H1 (cell line): ENCODE measurements around the gene SPI1.

Source experiments
- EP300 ChIP-seq, 2 experiments: IDR thresholded peaks; 1 replicate in 1 of 2; 2 replicates in 1 of 2; pipeline ENCODE4 v1.6.1; 2011 to 2012; ENCODE audit warnings: low read depth in 2 of 2, low read length in 2 of 2, mild to moderate bottlenecking in 2 of 2, borderline replicate concordance in 1 of 2, inconsistent platforms in 1 of 2, moderate library complexity in 1 of 2
- EZH2 ChIP-seq: fragments of 200-600 bp; sonication (generic); IDR thresholded peaks from 2 replicates; pipeline ENCODE4 v1.7.1; 2012; ENCODE audit warnings: low read depth, mild to moderate bottlenecking, moderate library complexity, low read length, inconsistent platforms; ENCODE audit not compliant: severe bottlenecking
- MAFK ChIP-seq: IDR thresholded peaks from 2 replicates; pipeline ENCODE4 v1.6.1; 2012; ENCODE audit warnings: low read depth, mild to moderate bottlenecking, improper control_type of control experiment, low read length
- POLR2A ChIP-seq, 2 experiments: IDR thresholded peaks; 1 replicate in 1 of 2; 2 replicates in 1 of 2; pipeline ENCODE4 v1.6.1; 2011; ENCODE audit warnings: low read depth in 2 of 2, low read length in 2 of 2, mild to moderate bottlenecking in 2 of 2; ENCODE audit errors: control extremely low read depth in 1 of 2
- ZNF274 ChIP-seq: IDR thresholded peaks from 2 replicates; pipeline ENCODE4 v1.7.0; 2012; ENCODE audit warnings: low read length, borderline replicate concordance; ENCODE audit errors: extremely low read depth
- TF ChIP-seq, protein P1 (sequence below), 3 experiments: IDR thresholded peaks; 1 replicate in 2 of 3; 2 replicates in 1 of 3; pipeline versions ENCODE4 v1.5.1 to v1.6.1; 2011; ENCODE audit warnings: low read length in 3 of 3, mild to moderate bottlenecking in 3 of 3, inconsistent platforms in 2 of 3, low read depth in 1 of 3, moderate library complexity in 1 of 3; ENCODE audit not compliant: insufficient read depth in 1 of 3; ENCODE audit errors: control extremely low read depth in 1 of 3
- TF ChIP-seq, protein P2 (sequence below): IDR thresholded peaks from 2 replicates; pipeline ENCODE4 v1.6.1; 2011; ENCODE audit warnings: low read length, improper control_type of control experiment
- TF ChIP-seq, protein P3 (sequence below): IDR thresholded peaks from 2 replicates; pipeline ENCODE4 v1.6.1; 2012; ENCODE audit warnings: low read length, inconsistent platforms

DNA sequence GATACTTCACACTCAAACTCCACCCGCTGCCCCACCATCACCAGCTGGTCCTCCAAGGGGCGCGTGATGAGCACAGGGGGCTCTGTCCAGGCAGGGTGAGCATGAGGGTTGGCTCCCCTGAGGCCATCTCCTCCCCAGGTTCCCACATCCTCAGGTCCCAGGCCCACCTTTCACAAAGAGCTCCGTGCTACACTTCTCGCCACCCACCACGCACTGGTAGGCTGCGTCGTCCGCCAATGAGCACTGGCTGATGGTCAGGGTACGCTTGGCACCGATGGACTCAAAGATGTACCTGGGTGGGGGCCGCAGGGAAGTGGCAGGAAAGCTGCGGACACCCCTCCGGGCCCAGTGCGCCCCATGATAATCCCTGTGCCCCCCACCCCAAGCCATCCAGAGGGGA, 35.5 kb downstream of the SPI1 start:
- TF ChIP-seq EZH2 (no peak), EP300 (IDR thresholded peaks at IDR 0.05; ENCODE audit: borderline replicate concordance in 1 of 2, low read depth in 2 of 2, low read length in 2 of 2) (no peak), ZNF274 (no peak), POLR2A (IDR thresholded peaks at IDR 0.05; ENCODE audit: control extremely low read depth in 1 of 2, low read depth in 2 of 2, low read length in 2 of 2) (no peak), MAFK (no peak)
- TF ChIP-seq, protein P1, sequence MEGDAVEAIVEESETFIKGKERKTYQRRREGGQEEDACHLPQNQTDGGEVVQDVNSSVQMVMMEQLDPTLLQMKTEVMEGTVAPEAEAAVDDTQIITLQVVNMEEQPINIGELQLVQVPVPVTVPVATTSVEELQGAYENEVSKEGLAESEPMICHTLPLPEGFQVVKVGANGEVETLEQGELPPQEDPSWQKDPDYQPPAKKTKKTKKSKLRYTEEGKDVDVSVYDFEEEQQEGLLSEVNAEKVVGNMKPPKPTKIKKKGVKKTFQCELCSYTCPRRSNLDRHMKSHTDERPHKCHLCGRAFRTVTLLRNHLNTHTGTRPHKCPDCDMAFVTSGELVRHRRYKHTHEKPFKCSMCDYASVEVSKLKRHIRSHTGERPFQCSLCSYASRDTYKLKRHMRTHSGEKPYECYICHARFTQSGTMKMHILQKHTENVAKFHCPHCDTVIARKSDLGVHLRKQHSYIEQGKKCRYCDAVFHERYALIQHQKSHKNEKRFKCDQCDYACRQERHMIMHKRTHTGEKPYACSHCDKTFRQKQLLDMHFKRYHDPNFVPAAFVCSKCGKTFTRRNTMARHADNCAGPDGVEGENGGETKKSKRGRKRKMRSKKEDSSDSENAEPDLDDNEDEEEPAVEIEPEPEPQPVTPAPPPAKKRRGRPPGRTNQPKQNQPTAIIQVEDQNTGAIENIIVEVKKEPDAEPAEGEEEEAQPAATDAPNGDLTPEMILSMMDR (IDR thresholded peaks at IDR 0.05; ENCODE audit: control extremely low read depth in 1 of 3, insufficient read depth in 1 of 3, low read depth in 1 of 3, low read length in 3 of 3) = no peak
- TF ChIP-seq, protein P2, sequence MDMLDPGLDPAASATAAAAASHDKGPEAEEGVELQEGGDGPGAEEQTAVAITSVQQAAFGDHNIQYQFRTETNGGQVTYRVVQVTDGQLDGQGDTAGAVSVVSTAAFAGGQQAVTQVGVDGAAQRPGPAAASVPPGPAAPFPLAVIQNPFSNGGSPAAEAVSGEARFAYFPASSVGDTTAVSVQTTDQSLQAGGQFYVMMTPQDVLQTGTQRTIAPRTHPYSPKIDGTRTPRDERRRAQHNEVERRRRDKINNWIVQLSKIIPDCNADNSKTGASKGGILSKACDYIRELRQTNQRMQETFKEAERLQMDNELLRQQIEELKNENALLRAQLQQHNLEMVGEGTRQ = no peak
- TF ChIP-seq, protein P3, sequence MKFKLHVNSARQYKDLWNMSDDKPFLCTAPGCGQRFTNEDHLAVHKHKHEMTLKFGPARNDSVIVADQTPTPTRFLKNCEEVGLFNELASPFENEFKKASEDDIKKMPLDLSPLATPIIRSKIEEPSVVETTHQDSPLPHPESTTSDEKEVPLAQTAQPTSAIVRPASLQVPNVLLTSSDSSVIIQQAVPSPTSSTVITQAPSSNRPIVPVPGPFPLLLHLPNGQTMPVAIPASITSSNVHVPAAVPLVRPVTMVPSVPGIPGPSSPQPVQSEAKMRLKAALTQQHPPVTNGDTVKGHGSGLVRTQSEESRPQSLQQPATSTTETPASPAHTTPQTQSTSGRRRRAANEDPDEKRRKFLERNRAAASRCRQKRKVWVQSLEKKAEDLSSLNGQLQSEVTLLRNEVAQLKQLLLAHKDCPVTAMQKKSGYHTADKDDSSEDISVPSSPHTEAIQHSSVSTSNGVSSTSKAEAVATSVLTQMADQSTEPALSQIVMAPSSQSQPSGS = no peak
